KG1 (cell line): ENCODE measurements around the gene NDUFB1.
A peak's percentile ranks its signal among the peaks of the same experiment; 100 is the strongest.

Experiments used
- DNase-seq: peaks from one replicate; lab custom pipeline; 2025; lab: John Stamatoyannopoulos, UW

NDUFB1 gene

DNA sequence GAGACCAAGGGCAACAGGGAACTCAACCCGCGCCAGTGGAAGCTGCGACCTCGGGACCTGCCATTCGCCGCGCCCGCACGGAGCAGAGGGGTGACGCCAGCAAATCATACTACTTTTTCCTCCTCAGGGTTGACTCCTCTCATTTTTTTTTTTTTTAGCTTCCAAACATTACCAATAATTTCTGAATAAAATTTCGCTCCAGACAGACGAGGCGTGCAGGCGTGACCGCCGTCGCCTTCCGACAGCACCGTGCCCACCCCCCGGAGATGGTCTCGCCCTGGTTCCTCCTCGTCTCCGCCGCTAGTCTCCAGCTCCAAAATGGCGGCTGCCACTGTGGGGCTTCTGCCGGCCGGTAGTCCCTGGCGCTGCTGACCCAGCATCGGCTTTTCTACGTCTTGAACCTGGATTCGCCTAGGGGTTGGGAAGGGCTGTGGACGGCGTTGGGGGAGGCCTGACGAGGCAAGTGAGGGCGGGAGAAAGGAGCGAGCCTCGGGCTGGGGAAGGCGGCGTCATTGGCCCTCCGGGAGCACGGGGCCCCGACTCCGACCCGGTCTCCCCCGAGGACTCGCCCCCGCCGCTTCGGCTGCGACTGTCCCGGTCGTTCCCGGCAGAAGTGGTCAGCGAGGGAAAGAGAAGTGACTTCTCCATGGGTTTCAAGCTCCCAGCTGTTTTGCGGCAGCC is at the start of gene NDUFB1, which contains the start of gene CPSF2:
TSS of gene NDUFB1 (minus strand) at position 37 of the 681 bp plus-strand sequence. CDS start 4,069 bp downstream, outside the sequence.
TSS of gene CPSF2 (plus strand) at position 300 of the 681 bp plus-strand sequence. CDS start 9,016 bp downstream, outside the sequence.
- peak; percentile 57 for DNase-seq

DNA sequence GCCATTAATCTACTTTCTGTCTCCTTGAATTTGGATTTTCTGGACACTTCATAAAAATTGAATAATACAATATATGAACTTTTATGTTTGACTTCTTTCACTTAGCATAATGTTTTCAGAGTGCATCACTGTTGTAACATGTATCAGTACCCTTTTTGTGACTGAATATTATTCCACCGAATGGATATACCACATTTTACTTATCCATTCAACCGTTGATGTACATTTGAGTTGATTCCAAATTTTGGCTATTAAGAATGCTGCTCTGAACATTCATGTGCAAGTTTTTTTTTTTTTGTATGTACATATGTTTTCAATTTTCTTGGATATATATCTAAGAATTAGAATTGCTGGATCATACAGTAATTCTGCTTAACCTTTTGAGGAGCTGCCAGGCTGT is 43.5 kb upstream of the NDUFB1 start:
- no peak for DNase-seq

GRCh38 chr14:92161521-92161920 is 40.0 kb upstream of the NDUFB1 start:
- DNase-seq = no peak

DNA sequence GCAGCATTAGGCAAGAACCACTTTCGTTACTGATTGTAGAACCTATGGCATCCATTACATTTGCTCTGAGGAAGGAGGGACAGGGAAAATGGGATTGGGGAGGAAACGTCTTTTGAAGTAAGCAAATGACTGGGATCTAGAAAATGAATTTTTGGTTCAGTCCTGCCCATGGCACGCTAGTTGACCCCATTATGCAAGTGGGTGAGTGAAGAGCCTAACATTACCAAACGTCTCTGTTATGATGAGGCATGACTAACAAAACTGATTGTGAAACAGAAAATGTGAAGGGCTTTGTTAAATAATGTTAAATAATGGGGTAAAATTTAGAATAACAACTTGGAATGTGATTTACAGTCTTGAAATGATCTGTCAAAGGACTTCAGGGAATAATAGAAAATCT is 39.1 kb upstream of the NDUFB1 start:
- no peak for DNase-seq

GRCh38 chr14:92154283-92154942 is 32.9 kb upstream of the NDUFB1 start:
- DNase-seq = no peak

DNA sequence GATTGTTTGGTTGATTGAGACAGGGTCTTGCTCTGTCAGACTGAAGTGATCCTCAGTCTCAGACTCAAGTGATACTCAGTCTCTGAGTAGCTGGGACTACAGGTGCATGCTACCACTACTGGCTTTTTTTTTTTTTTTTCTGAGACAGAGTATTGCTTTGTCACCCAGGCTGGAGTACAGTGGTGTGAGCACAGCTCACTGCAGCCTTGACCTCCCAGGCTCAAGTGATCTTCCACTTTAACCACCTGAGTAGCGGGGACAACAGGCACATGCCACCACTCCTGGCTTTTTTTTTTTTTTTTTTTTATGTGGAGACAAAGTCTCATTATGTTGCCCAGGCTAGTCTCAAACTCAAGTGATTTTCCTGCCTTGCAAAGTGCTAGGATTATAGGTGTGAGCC is 32.1 kb upstream of the NDUFB1 start:
- no peak for DNase-seq

- no peak for DNase-seq
Measured at GRCh38 chr14:92144708-92145107, 23.2 kb upstream of the NDUFB1 start.

- DNase-seq = no peak
Measured at GRCh38 chr14:92143962-92144361, 22.5 kb upstream of the NDUFB1 start.

DNA sequence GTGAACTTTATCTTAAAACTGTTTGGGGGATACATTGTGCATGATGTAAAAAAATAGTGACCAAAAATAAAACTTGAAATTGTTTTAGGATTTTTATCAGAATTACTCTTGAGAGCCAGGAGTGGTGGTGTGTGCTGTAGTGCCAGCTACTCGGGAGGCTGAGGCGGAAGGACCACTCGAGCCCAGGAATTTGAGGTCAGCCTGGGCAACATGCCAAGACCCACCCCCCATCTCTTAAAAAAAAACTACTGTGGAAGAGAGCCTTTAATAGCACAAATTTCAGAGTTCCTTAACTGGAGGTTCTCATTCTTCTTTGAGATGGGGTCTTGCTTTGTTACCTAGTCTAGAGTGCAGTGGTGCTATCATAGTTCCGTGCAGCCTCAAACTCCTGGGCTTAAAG is 21.8 kb upstream of the NDUFB1 start:
- no peak for DNase-seq

GRCh38 chr14:92135269-92135668 is 13.8 kb upstream of the NDUFB1 start:
- no peak for DNase-seq

DNA sequence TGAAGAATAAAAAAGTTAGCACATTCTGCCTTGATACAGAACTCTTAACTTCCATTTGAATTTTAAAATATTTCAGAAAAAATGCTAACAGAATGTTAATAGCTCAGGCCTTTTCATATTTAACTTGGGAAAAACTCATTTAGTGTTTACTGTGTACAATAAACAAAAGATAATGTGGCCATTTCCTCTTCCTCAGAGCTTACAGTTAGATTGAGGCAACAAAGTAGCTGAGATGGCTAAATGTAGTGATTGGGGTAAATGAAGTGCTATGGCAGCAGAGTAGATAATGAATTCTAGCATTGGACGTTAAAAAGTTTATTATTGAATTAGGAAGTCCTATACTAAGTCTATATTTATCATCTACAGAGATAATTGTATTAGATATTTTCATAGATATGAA is 12.9 kb upstream of the NDUFB1 start:
- no peak for DNase-seq

DNA sequence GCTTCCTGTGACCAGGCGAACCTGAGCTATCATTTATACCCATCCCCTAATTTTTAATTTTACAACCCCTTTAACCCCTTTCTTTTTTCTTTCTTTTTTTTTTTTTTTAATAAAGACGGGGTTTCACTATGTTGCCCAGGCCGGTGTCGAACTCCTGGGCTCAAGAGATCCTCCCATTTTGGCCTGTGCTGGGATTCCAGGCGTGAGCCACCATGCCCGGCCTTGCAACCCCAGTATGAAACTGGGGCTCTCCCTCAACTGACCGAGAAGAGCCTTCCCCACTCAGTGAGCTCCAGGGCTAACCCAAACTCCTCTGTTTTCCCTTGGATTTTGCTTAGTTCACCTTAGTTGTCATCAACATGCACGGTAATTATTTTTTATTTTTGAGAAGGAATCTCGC is 1.3 kb upstream of the NDUFB1 start:
- no peak for DNase-seq

- no peak for DNase-seq
Measured at GRCh38 chr14:92122351-92122677, 808 bp upstream of the NDUFB1 start.

DNA sequence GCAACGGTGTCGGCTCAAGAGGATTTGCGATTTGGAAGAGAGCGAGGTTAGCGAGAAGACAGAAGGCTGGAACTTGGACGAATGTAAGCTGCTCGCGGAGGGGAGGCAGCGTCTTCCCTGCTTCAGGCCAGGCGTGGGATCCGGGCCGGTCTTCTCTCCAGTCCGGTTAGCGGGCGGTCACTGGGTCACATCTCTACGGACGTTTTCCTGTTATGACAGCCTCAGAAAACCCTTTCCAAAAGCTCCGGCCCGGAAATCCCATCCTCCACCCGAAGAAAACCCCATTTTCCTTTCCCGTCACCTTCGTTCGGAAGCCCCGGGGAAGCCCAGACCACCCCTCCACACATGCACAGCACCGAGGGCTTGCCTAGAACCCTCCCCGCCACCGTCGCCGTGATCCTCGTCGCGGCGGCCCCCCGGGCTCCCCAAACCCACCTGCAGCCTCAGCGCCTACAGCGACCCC is 268 bp downstream of the NDUFB1 start:
- DNase-seq = no peak

GRCh38 chr14:92109490-92109889 is 12.0 kb downstream of the NDUFB1 start:
- no peak for DNase-seq

DNA sequence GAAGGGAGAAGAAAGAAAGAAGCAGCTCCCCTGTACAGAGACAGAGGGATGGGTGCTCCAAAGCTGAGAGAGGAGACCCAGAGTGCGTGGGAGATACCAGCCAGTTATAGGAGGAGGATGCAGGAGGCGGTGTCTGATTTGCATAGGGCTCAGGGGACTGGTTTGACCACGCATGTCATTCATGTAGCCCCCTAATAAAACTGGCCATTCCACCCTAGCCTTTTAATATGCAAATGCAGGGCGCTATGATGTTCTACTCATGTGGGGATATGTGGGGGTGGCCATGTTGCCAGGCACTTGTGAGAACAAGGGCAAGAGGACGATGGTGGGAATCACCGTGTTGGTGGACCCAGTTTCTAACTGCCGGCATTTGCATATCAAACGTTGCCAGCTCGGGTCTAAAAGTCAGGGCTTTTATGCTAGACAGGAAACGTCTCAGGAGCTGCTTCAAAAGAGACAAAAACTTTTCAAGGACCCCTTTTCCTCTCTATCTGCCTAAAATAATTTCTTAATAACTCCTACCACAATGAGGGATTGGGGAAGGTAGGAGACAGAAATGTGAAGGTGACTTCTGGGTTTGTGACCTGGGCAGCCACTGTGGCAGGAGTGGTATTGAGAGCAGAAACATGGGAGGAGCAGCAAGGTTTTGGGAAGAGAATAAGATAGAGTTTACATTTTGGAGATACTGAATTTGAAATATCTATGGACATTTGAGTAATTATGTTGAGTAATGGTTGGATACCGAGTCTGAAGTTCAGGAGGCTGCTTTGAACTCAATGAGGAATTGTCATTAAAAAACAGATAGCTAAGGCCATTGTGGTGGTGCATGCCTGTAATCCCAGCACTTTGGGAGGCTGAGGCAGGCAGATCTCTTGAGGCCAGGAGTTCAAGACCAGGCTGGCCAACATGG is 12.9 kb downstream of the NDUFB1 start:
- no peak for DNase-seq

DNA sequence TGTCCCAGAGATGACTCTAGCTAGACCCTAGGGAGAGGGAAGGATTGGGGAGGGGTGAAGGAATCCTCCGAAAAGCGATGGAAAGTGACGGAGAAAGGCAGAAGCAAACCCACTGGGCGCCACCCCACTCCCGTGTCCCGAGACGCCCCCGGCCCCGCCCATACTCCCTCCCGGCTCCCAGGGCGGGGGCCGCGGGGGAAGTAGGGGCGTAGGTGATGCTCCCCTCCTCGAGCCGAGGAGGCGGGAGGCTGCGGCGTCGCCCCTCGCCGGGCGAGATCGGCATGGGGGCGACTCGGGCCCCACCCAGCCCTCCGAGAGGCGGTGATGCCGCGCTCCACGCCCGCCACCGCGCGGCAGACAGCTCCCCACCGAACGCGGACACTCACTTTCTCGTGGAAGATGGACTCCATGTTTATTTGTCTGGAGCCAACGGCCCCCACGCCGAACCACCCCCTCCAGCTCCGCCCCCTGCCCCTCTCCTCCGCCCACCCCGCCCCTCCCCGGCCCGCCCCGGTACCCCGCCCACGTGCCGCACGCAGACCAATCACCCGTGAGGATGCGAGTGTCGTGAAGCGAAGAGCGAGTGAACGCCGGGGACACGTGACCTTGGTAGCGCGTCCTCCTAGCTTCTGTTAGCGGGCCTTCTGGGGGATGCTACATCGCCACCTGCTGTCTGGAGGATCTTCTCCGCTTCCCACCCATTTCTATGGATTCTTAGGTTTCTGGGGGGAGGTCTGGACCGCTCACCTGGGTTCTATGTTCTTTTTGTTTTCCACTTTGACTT is 15.2 kb downstream of the NDUFB1 start, which contains the start of gene ATXN3:
TSS of gene ATXN3 (minus strand) at position 440 of the 784 bp plus-strand sequence. CDS start at position 410, 30 bp downstream.
- DNase-seq = peak; percentile 90

DNA sequence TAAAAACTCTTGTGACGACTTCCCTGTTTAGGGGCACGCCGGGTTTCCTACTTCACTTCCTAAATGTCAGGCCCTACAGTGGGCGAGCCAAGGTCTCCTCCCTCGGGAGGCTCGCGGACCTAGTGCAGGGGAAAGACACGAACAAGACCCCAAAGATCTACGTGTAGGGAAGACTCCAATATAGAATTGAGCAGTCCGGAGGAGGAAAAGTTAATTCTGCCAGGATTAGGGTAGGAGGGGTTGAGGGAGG is 15.7 kb downstream of the NDUFB1 start:
- no peak for DNase-seq

DNA sequence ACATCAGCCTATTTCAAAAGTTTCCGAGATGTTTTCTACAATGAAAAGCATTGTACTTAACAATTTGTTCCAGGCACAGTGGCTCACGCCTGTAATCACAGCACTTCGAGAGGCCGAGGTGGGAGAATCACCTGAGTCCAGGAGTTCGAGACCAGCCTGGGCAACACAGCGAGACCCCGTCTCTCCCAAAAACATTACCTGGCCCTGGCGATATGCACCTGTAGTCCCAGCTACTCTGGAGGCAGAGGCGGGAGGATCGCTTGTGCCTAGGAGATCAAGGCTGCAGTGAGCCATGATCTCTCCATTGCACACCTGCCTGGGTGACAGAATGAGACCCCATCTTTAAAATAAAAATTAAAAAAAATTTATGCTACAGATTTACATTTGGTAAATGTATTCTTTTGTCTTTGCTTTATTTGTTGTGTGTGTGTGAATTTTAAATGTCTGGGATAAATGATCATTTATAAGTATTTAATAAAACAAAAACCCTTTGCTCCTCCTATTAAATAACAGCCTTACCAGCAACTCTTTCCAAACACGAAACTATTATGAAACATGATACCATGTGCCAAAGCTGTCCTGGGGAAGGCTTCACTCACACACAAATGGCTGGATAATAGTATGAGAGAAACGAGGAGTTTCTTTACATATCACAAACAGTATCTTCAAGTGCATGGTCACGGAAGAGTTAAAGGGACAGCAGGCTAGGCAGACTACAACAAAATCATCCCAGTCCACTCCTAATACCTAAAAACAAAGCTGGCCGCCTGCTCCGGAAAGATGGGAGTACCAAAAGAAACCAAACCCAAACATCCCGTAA is 16.2 kb downstream of the NDUFB1 start:
- DNase-seq = no peak

GRCh38 chr14:92103363-92103989 is 18.0 kb downstream of the NDUFB1 start:
- peak; percentile 18 for DNase-seq

DNA sequence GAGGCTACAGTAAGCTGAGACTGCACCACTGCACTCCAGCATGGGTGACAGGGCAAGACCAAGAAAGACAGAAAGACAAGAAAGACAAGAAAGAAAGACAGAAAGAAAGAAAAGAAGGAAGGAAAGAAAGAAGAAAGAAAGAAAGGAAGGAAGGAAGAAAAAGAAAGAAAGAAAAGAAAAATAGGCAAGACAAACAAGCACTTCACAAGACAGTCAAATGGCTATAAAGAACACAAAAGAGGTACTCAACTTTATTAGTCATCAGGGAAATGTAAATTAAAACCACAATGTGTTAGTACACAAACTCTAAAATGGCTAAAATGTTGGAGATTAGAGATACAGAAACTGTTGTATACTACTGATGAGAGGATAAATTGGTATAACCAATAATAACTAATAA is 21.7 kb downstream of the NDUFB1 start:
- no peak for DNase-seq
